K562 treated with DMSO at 1 percent for 4 hours (cell line): ENCODE results near the gene ZNF14. TPM values are rescaled to one million over a fixed set of nuclear protein-coding genes. Genes with fewer than 3 reads are reported as not detected.

Experiments
- total RNA-seq: library from RNA; unstranded; fragments of 300-600 nt; gene quantifications from 2 replicates; pipeline ENCODE4 v1.2.3, GENCODE V29; 2022; ENCODE audit not compliant: insufficient read depth

Gene ZNF14
- total RNA-seq, result 2.9 and 4.0 TPM in 2 replicates

GRCh38 chr19:19732579-19733501 is at the start of gene ZNF14:
Gene ZNF14 (minus strand): TSS chr19:19733112. CDS start chr19:19732958, 154 bp downstream.

DNA sequence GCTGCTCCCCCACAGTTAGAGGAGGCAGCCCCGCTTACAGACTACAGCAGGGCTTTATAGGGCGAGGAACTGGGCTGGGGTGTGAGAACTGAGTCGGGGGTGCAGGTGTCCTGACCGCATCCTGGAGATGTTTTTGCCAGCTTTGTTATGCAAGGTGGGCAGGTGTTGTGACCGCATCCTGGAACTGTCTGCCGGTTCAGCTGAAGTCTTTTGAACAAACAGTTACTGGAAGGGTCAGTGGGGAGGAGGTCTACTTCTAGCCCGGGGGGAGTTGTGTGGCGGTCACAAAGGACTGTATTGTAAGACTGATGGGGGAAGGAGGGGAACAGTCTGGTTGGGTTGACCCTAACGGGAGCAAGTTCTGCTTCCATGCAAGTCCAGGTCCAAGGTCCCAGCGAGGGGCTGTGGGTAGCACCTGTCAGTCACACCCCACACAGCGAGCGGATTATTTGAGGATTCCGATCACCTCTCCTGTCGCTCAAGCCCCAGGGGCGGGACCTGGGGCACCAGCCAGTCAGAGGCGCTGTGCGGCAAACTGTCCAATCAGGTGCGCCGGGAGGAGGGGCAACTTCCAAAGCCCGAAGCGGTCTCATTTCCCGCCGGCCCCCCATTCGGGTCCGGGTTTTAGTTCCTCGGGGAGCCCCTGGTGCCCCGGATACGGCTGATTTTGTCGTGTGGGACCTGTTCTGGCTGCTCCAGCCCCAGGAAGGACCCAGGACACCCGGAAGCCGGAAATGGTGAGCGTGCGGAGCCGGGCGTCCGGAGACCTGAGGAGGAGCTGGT is 64.5 kb downstream of the ZNF14 start, which contains the start of gene ZNF101:
Gene ZNF101, plus strand, starts transcription at position 610 of the 783 bp plus-strand sequence. Its CDS starts 125 bp downstream, at position 735.

DNA sequence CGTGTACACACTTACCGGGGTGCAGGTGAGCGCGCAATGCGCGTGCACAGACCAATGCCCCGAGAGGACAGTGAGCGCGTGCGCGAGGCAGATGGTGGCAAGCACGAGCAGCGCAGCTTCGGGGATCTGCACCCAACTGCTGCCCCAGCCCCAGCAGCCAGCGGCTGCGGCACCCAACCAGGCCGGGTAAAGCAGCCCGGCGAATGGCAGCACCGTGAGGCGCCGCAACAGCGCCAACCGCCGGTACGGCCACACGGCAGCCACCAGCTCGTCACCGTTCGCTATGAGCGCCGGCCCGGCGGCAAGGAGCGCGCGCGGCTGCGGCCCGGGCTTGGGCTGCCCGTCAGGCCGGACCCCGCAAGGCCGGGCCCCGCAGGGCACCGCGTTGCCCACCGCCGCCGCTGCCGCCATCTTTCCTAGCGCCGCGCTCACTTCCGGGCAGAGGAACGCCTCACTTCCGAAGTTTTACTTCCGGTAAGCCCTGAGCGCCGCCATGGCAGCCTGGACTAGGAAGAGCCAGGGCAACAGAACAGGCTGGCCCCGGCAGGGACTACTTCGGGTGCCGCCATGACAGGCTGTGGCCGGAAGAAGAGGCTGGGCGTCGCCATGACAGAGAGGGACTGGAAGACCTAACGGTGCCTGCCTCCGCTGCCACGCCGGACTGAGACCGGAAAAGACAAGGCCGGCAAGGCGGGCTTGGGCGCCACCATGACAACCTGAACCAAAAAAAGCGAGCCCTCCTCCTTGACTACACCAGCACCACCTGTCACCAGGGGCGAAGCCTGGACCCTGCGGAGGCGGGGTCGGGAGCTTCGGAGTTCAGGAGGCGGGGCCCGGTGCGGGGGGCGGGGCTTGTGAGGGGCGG is 69.4 kb downstream of the ZNF14 start, which contains the start of gene ATP13A1:
Gene ATP13A1, minus strand, starts transcription at position 421 of the 865 bp plus-strand sequence. Its CDS starts 10 bp downstream, at position 411.

Other genes starting within 250 kb of the ZNF14 start
- gene TSSK6, start 217.6 kb downstream of the ZNF14 start, total RNA-seq, result 3.0 and 6.0 TPM in 2 replicates
- gene NDUFA13, start 216.9 kb downstream of the ZNF14 start, total RNA-seq, result 313 and 415 TPM in 2 replicates
- 1.7 and 6.6 TPM in 2 replicates for gene YJEFN3, start 204.2 kb downstream of the ZNF14 start, total RNA-seq
- gene CILP2, start 194.8 kb downstream of the ZNF14 start, total RNA-seq, result 1.2 and 2.0 TPM in 2 replicates
- 2.6 and 3.4 TPM in 2 replicates for gene PBX4, start 114.4 kb downstream of the ZNF14 start, total RNA-seq
- gene LPAR2, start 104.9 kb downstream of the ZNF14 start, total RNA-seq, result 11.9 and 19.4 TPM in 2 replicates
- 13.6 and 13.9 TPM in 2 replicates for gene GMIP, start 89.5 kb downstream of the ZNF14 start, total RNA-seq
- gene ATP13A1, start 69.4 kb downstream of the ZNF14 start, total RNA-seq, result 62.5 and 84.4 TPM in 2 replicates
- 5.7 and 5.8 TPM in 2 replicates for gene ZNF101, start 64.3 kb downstream of the ZNF14 start, total RNA-seq
- not detected in 2 replicates for gene ZNF506, start 88.6 kb upstream of the ZNF14 start, total RNA-seq
- 2.4 and 4.5 TPM in 2 replicates for gene ZNF253, start 132.8 kb upstream of the ZNF14 start, total RNA-seq
- gene ZNF93, start 167.8 kb upstream of the ZNF14 start, total RNA-seq, result 7.1 and 15.1 TPM in 2 replicates